AG10803 (cell line): Measurements from ENCODE around the gene DENND4B.
A peak's percentile ranks its signal among the peaks of the same experiment; 100 is the strongest.

ENCODE experiments used
- DNase-seq: peaks from one replicate; pipeline ENCODE4 v3.0.0; 2010; ENCODE audit warnings: low read depth
- H3K4me3 ChIP-seq: 2 replicates; pipeline ENCODE4 v1.5.1; 2011; ENCODE audit warnings: mild to moderate bottlenecking, low read length, control low read depth
- CTCF ChIP-seq: conservative IDR thresholded peaks from 2 replicates; pipeline ENCODE4 v1.5.1; 2011; ENCODE audit warnings: mild to moderate bottlenecking, low read length, control low read depth, inconsistent platforms

The DENND4B gene

DNA sequence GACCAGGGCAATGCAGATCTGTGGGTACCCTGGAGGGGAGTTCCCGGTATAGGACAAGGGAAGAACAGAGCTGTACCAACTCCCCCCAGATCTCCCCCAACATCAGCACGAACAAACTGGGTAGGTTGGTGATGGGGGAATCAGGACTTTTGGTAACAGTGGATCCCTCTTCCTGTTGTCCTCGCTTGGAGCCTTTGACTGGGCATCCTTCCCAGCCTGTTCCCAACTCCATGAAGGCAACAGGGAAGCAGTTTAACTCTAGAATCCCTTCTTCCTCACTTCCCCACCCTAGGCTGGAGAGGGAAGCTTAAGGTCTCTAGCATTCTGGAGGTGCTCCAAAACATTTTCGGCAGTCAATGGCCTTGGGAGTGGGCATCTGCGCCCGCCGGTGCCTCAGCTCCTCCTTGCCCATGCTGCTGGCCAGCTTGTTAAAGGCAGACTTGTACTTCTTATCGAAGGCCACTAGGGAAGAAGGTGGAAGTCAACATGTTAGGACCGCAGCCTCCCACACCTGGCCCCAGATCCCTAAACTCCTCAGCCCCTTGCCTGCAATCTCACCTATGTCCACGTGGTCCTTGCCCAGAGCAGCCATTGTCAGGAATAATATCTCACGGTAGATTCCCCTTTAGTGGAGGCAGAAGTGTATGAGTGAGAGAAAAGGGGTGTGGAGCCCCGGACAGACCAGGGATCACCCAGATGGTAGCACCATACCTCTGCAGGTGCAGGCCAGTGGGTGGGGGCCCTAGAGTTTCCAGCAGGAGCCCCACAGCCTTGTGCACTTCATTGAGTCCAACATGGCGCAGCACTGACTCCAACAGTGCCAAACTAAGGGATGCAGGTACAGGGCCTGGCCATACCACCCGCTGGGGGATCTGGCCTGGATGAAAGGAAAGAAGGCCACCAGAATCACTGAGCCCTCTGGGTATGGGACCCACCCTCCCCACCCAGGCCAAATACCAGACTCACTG, 16.3 kb downstream of the DENND4B start:
- H3K4me3 ChIP-seq: no peak overlapping the region
- DNase-seq: no peak
- TF ChIP-seq CTCF: no peak

GRCh38 chr1:153929426-153929825, 17.1 kb downstream of the DENND4B start:
- DNase-seq: no peak
- H3K4me3 ChIP-seq: no peak overlapping the region
- TF ChIP-seq CTCF: no peak

GRCh38 chr1:153928791-153929341, 17.7 kb downstream of the DENND4B start:
- H3K4me3 ChIP-seq: no peak overlapping the region
- peak; percentile 6 for DNase-seq
- TF ChIP-seq CTCF: no peak

GRCh38 chr1:153928245-153928644, 18.3 kb downstream of the DENND4B start:
- no peak for TF ChIP-seq CTCF
- no peak for DNase-seq
- no peak overlapping the region for H3K4me3 ChIP-seq

DNA sequence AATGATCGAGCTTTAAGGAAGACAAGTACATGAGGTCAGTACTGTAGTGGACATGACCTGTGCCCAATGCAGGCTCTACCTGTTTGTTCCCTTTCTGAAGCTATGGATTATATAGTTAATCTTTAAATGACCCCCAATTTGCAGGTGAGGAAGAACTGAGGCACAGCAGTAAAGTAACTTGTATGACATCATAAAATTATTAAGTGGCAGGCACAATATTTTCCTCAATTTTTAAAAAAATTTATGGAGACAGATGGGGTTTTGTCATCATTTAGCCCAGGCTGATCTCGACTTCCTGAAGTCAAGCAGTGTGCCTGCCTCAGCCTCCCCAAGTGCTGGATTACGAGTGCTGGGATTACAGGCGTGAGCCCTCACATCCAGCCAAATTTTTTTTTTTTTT, 20.1 kb downstream of the DENND4B start:
- DNase-seq: no peak

DNA sequence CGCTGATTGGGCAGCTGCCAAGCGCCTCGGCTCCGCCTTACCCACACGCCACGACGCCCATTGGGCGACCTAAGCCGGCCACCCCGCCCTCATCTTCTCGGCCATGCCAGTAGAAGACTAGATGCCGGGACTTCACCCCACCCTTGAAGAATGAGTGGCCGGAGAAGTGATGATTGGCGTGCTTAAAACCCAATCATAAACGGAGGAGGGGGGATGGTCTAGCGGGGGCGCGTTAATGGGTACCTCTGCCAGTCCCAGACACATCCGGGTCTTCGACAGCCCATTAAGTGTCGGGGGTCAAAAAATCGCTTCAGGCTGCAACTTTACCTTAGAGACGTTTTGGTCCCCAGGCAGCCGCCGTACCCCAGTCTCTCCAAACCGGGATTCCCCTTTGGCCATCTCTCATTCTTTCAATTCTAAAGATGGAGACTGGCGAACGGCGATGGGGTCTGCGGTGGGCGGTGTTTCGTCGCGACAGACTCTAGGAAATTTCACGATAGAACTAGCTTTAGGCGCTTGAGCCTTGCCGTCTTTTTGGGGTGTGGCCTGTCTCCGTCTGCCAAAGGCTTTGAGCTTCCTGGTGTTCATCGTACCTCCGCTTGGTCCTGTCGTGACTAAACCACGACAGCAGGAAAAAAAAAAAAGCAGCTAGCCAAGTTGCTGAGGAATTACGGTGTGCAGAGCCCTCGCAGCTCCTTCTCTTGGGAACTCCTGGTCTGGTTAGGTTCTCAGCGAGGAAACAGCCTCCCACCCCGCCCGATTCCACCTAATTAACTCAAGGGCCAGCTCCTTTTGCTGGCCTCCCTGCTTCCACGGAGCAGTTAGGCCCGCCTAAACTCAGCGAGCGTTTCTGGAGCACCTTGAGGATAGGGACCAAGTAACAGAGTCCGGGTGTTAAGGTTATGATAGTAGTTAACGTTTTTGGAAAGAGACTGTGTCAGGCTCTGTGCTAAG, 23.3 kb downstream of the DENND4B start, which contains the start of gene GATAD2B:
Gene GATAD2B, minus strand, starts transcription at position 1 of the 954 bp plus-strand sequence. CDS start 94,625 bp downstream, outside the sequence.
- peak; percentile 100 for DNase-seq
- no peak for TF ChIP-seq CTCF
- H3K4me3 ChIP-seq: peak within 1 kb of the TSS; percentile 89

More for the DNA sequence above, 20.1 kb downstream of the DENND4B start:
- no peak for TF ChIP-seq CTCF
- H3K4me3 ChIP-seq: no peak overlapping the region
